GM18502 (cell line): Measurements from ENCODE around the gene C1orf122.
"Not testable (repeated sequence)": the region's sequence is repeated elsewhere in the genome, so short reads cannot be mapped to it uniquely, and the experiment has no call there.

ENCODE experiments used
- ATAC-seq: cut with Tn5 transposase; IDR thresholded peaks from one replicate; pipeline ENCODE4 v1.9.1; 2021; ENCODE audit warnings: mild to moderate bottlenecking; ENCODE audit not compliant: unreplicated experiment, poor library complexity

Gene C1orf122

DNA sequence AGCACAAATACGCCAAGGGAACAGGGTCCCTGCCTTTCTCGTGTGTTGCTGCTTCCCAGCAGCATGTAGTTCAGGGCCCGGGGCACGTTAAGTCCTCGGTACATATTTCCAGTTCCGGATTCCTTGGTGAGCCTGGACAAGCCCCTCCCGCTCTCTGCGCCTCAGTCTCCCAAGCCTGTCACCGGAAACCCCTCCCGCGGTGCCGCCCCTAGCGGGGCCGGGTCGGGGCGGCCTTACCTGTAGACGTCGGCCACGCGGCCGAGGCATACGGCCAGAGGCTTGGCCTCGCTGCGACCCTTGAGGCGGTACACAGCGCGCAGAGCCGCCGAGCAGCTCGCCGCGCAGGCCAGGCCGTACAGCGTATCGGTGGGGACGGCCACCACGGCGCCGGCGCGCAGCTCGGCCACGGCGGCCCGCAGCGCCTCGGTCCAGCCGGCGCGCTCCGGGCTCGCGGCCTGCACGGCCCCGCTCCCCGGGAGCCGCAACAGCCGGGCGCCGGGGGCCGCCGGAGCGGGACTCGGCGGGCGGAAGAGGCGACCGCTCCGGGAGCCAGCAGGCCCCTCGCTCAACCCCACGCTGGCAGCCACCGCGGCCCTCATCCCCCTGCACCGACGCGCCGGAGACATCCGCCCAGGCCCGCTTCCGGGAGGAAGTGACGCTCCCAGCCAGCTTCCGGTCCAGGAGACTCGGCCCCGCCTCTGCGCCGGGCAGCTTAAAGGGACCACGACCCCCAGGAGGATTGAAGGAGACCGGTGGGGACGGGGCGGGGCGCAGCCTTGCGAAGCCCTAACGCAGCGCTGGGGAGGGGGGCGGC lies at the start of gene C1orf122, which contains the start of gene YRDC:
Gene C1orf122, plus strand, starts transcription at position 236 of the 814 bp plus-strand sequence. CDS start 615 bp downstream, outside the sequence.
Gene YRDC, minus strand, starts transcription at position 654 of the 814 bp plus-strand sequence. Its CDS starts 28 bp downstream, at position 626.
- peak; percentile 92 for ATAC-seq

DNA sequence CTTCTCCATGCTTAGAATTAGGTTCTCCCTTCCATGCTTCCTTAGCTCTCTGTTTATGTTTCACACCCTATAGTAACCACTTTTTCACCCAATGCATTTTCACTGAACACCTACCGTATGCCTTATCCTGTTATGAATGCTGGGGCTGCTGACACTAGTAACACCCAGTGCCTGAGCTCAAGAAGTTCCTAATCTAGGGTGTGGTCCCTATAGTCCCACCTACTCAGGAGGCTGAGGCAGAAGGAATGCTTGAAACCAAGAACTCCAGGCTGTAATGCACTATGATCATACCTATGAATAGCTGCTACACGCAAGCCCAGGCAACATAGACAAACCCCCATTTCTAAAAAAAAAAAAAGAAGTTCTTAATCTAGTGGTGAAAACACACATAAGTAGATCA lies 48.1 kb upstream of the C1orf122 start:
- no peak for ATAC-seq

DNA sequence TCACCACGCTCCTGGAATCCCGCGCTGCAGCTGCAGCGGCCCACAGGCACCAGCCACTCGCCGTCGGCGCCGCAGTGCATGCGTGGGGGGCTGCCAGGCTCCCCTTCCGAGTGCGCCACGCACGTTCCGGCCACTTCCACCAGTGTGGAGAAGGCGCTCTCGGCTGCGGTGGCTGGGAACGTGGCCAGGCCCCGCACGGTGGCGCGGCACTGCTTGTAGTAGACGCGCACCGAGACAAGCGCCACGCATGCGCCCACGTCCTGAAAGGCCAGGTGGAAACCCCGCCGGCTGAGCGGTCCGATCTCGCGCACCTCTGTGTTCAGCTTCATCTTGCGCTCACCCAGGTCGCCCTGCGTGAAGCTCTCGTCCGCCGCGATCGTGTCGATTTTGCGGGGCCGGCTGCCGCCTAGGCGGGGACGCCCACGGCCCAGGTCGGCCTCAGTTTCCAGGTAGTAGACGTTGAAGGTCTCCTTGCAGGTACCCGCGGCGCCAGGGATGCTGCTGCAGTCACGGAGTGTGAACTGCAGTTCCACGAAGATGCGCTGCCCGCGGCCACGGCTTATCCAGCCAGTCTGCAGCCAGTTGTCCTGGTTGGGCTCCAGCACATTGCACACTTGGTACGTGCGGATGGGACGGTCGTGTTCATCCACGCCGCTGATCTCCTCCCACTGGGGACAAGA lies 46.0 kb upstream of the C1orf122 start:
- no peak for ATAC-seq

DNA sequence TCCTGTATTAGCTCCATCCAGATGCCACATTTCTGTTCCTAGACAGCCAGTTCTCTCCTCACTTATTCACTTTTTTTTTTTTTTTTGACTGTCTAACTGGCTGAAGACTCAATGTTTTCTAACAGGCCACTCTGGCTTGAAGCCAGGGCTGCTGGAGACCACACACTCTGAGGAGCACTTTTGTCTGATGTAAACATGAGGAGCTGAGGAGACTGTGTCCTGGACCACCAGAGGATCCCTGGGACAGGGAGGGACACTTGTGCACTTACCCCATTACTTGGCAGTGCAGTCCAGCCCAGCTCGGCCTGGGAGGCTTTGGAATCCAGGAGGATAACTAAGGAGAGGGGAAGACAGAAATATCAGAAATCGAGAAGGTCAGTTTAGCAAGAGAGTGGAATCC lies 45.1 kb upstream of the C1orf122 start:
- ATAC-seq: no peak

DNA sequence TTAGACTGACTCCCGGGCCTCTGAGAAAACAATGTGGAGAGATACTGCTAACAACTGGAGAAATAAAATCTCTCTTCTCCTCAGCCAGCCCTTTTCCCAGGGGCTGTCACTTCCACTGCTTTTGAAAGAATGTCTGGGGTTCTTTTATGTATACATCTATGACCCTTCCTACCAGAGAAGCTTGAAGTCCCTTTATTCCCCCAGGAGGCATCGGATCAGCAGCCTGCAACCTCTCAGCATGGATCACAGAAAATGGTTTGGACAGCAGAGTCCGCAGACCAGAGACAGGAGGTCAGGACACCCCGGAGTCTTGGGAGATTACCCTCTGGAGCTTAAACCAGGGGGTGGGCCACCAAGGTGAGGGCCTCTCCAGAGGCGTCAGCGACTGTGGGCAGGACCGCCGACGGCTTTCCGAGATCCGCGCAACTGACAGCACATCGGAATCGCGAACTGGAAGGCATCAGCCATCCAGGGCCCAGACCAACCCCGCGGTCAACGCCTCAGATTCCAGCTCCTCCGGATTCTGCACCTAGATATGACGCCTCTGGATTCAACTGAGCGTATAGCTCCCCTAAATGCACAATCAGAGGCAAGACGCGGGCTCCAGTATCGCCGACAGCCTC lies 43.7 kb upstream of the C1orf122 start:
- ATAC-seq: no peak

- ATAC-seq: no peak
Measured at GRCh38 chr1:37764414-37764825, 43.2 kb upstream of the C1orf122 start.

GRCh38 chr1:37764888-37765441 lies 42.6 kb upstream of the C1orf122 start, which contains the start of gene EPHA10:
Gene EPHA10 (minus strand): TSS chr1:37765120. CDS start chr1:37765066, 54 bp downstream.
- no peak for ATAC-seq

DNA sequence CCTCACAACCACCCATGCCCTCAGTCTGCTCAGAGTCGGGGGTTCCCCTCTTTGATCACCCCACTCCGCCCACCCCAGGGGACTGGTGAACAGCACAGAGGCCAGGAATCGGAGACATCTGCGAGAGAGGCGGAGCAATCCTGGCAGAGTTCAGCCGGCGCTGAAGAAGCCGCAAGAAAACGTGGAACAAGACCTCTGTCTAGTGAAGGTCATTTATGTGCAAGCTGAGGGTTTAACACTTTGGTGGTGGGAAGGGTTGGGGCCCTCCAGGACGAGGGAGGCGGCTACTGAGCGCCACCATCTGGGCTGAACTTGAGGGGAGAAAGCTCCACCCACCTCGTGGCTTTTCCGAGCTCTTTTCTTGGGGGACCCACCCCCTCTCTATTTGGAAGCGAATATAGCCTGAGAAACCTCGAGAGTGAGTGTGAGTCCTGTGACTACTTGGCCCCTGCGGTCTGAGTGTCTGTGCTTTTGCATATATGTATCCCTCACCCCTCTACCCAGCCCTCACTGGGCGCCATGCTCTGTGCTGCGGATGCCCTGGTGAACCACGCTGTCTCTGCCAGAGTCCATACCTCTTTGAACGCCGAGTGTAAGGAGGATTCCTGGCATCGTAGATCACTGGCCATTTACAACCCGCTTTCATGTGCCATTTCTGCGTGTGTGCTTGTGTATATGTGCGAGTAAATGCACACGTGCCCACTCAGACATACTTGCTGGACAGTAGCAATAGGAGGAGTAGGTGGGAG lies 41.5 kb upstream of the C1orf122 start:
- ATAC-seq: no peak

DNA sequence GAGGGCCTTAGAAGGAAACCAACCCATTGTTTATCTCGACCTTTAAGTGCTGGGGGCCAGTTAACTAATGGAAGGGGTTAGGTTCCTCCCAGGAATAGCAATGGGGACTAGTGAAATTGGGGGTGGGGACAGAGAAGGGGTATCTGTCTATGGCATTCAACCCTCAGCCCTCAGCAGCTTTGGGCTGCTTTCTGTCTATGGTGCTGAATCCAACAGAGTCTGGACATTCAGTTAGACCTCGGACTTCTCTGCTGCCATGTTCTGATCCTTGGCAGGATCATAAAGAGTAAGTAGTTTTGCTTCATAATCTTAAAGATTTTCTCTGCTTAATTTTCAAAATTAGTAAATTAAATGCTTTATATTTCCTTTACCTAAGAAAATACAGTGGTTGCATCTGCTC lies 40.1 kb upstream of the C1orf122 start:
- ATAC-seq: no peak

DNA sequence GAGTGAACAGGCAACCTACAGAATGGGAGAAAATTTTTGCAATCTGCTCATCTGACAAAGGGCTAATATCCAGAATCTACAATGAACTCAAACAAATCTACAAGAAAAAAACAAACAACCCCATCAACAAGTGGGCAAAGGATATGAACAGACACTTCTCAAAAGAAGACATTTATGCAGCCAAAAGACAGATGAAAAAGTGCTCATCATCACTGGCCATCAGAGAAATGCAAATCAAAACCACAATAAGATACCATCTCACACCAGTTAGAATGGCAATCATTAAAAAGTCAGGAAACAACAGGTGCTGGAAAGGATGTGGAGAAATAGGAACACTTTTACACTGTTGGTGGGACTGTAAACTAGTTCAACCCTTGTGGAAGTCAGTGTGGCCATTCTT lies 36.1 kb upstream of the C1orf122 start:
- ATAC-seq: not testable (repeated sequence)

DNA sequence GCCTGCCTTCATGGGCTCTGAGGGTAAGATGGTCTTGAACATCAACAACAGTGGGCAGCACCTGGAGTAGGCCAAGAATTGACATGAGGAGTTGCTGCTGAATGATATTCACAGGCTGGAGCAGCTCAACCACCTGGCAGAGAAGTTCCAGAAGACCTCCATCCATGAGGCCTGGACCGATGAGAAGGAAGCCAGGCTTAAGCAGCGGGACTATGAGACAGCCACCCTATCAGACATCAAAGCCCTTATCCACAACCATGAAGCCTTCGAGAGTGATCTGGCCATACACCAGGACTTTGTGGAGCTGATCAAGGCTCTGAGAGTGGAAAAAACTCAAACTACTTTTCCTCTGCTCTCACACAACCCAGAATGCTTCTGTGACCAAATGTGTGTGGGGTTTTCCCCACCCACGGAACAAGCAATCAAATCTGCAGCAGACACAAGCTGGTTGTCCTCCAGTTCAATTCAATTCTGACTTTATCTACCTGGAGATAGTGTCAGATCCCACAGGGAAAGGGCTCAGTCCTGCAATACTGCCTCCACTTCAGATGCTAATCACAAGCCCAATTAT lies 30.6 kb upstream of the C1orf122 start:
- ATAC-seq: no peak

GRCh38 chr1:37778654-37779053 lies 28.9 kb upstream of the C1orf122 start:
- no peak for ATAC-seq

DNA sequence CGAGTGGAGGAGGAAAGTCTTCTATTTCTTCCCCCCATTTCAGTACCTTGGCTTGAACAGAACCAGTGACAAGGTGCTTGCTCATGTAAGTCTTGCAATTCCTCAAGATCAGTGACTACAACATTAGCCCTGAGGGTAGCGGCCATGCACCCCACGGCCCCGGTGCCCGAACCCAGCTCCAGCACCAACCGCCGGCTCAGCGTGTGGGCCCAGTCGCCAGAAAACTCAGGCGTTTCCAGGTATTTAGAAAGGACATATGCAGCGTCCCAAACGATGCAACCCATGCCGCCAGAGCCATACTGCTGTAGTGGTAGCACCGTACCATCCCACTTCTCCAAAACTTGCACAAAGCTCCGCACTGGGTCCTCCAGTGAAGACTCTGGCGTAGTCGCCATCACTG lies 25.1 kb upstream of the C1orf122 start:
- ATAC-seq: no peak

- no peak for ATAC-seq
Measured at GRCh38 chr1:37792943-37793686, 14.5 kb upstream of the C1orf122 start.

- peak; percentile 73 for ATAC-seq
Measured at GRCh38 chr1:37793773-37794371, 13.7 kb upstream of the C1orf122 start, which contains the start of gene MANEAL. Gene MANEAL (plus strand): TSS chr1:37793847. CDS start chr1:37794183, 336 bp downstream.

DNA sequence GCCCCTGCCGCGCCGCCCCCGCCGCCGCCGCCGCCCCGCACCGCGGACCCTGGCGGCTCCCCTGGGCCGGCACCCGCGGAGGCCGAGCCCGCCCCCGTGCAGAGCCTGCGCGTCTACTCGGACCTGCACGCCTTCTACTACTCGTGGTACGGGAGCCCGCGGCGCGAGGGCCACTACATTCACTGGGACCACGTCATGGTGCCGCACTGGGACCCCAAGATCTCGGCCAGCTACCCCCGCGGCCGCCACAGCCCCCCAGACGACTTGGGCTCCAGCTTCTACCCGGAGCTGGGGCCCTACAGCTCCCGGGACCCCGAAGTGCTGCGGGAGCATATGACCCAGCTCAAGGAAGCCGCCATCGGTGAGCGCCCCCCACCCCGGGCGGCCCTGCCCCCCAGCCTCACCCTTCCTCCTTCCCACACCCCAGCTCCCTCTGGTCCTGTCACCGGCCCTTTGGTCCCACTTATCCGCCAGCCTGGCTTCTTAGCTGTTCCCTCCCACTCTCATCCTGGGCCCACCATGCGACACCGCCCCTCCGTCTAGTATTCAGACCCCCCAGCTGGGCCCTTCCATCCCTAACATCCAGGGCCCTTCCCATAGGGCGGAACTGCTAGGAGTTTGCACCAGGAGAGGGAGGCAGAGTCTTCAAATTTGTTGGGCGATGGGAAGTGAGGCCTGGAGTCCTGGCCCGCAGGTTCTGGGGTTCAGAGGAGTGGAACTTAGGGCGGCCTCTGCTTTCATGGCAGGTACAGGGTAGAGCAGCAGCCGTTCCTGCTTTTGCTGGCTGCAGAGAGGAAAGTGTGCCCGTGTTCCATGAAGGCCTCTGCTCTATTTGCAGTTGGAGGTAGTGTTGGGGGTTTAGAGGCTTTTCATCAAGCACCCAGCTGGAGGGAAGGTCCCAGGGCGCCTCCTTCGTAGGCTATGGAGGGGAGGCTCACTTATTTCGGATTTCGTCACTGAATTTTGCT lies 12.9 kb upstream of the C1orf122 start:
- peak; percentile 35 for ATAC-seq
